HUDEP-2 (cell line): ENCODE measurements around the gene MTURN.

Experiments used
- DNase-seq, 76 experiments: peaks; one replicate each; lab custom pipeline; 2025; ENCODE audit not compliant: unreplicated experiment in 76 of 76; lab: John Stamatoyannopoulos, UW

The MTURN gene

DNA sequence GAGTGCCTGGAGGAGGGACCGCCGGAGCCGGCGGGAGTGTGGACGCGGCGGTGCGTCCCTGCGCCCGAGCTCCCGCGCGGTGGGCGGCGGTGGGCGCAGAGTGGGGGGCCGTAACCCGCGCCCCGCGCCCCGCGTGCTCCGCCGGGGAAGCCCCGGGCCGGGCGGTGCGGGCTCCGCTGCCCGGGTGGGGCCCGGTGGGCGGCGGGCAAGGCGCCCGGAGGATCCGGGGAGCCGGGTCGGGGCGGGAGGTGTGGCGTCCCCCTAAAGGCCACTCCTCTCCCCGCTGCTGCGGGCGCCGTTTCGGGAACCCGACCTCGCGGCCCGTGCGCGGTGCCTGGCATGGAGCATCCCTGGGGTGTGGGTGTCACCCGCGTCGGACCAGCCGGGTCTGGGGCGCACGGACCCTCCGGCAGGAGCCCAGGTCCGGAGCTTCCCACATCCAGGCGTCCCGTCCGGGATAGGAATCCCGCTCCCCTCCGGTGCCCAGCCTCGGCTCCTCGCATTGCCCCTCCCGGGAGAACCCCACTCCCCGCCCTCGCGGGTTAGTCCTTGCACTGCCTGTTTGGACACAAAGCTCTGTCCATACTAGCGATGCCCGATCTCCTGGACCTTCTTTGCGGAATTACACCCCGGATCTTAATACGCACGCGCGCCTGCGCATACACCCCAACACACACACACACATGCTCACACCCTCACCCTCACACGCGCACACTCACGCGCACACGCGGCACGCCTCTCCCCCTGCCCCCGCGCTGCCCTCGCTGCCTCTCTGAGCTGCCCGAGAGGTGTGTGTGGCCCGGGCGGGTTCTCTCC lies 723 bp downstream of the MTURN start:
- DNase-seq = peak in 61 of 76 experiments; percentile 6 to 77 (median 50)

DNA sequence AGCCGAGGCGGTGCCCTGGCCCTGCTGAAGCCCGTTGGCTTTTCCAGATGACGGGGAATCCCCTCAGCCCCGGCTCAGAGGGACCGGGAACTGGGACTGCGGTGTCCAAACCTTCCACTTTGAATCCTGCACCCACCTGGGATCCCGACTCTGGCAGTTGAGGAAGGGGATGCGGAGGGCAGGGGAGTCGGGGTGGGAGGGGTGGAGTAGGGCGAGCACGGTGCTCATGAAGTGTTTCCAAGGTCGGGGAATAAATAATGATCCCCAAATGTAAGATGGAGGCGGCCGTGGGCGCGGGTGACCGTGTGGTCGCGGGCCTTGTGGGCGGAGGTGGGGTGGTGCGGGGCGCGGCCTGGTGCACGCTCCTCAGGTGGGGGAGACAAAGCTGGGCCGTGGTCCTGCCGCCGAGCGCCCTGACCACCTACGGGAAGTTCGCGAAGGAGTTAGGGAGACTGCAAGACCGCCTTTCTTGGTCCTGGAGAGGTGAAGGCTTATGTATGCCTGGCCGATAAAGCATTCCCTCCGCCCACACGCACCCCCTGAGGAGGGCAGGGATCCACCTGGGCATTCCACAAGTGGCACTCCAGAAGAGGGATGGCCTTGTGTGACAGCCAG lies 1.4 kb downstream of the MTURN start:
- peak in 4 of 76 experiments; percentile 12 to 30 (median 21) for DNase-seq

DNA sequence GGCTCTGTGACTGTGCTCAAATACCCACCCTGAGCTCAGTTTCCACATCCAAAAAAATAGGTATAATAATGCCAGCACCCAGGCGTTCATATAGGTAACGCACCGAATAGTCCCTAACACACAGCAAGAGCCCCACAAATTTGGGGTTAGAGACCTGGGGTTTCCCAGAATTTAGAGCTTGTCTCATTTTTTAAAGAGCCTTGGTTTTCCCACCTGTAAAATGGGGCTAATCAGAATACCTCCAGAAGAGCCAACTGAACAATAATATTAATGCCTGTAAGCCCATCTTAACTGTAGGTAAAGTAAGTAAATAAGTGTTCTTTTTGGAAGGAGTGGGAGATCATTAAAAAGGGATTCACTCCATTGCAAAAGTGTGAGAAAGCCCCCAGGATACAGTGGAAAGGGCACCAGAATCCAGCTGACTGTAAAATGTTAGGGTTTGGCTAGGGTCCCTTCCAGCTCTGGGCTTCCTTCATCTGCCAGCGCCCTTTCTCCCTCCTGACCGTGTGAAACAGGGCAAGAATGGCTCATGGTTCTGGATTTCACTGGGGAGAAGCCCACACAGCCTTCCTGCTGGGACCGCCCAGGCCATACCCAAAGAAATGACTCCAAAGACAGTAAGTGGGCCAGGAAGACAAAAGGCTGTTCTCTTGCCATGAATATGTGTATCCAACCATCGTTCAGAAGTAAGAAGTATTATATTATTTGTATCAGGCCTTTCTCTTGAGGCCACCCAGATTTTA lies 2.1 kb downstream of the MTURN start:
- DNase-seq = no peak

DNA sequence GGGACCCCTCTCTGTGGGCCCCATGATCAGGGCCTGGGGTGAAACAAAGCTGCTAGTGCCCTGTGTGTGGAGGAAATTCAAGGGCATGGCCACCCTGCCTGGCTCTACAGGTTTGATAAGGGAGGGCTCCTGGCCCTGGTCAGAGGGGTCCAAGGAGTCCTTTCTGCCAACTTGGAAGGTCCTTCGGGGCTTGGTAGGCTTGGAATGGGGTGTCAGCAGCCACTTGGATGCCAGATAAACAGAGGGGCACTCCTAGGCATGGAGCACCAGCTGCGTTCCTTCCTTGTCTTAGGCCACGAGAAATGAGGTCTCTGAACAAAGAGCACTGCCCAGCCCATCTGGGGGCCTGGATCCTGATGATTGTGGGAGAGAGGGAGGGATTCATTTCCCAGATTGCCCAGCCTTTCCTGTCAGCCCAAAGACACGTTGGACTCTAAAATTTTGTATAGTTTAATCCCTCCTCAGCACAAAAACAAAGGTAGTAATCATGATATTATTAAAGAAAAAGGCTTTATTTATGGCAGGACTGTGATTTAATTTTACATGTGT lies 5.1 kb downstream of the MTURN start:
- no peak for DNase-seq

DNA sequence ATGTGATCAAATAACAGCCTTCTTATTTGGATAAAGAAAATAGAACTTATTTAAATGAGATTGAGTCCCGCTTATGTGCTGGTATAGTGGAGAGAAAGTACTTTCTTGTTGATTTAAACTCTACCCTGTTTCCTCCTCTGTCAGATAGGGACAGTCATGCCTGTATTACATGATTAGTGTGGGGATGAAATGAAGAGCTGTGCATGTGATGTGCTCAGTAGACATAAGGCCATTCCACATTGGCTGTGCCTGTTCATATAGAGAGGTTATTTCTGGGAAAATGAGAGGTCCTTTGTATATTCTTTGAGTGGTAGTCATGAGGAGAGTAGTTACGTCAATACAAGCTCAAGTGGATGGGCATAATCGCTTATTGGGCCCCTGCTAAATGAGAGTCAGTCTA lies 5.7 kb downstream of the MTURN start:
- DNase-seq = peak in 1 of 76 experiments; percentile 9

DNA sequence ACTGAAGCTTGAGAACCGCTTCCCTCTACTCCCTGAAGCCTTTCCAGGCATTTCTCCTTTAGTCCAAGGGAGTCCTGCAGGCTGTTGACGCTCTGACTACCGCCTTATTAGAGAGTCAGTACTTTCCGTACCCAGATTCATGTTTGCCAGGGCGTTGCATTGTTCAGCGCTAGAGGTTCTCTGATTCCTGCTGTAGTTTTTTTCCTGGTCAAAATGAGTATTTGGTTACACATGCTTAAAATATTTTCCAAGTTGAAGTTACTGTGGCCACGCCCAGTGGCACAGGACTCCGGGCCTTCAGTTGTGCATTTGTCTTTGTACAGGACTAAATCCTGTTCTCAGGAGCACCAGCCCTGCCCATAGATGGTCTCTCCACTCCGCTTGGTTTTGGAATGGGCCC lies 7.9 kb downstream of the MTURN start:
- DNase-seq = no peak

DNA sequence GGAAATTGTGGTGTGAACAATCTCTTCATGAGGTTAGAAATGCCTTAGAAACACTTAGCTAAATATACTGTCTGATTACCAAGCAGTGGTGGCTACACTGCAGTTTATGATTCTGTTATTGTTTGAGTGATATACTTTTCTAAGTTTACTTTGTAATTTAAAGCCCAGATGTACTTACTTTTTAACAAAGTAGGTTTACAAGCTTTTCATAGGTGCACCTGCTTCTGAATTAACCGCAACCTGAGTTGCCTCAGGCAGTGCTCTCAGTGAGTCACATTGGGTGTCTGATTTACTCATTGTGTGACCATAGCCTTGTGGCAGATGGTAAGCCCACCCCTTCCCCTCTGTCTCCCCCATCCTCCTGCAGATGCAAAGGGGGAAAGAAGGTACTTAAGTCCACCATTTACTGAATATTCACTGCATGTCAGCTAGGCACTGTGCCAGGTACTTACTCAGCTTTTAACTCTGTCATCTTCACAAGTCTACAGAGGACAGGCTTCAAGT lies 9.0 kb downstream of the MTURN start:
- DNase-seq = peak in 35 of 76 experiments; percentile 14 to 68 (median 34)

DNA sequence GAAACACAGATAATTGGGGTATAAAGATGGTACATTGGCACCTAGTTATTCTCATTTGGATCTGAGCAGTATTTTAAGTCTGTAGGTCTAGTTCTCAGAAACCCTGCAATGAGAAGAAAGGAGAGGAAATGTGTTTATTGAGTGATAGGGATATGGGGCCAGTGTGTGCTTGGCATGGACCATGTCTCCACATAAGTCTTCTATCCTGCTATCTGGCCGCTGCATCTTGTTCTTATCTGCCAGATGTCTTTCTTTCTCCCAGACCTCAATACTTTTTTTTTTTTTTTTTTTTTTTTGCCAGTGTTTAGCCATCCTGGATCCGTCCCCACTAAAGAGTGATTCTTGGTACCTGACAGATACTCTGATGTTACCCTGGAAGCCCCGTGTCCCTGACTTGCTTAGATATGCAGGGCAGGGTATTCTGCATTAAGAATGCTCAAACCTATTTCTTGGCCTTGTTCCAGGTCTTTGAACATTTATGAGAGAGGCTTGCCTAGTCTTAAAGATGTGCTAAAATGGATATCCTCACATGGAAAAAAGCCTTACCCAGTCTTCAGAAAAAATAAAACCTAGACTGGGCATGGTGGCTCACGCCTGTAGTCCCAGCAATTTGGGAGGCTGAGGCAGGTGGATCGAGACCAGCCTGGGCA lies 10.0 kb downstream of the MTURN start:
- peak in 74 of 76 experiments; percentile 22 to 96 (median 78) for DNase-seq

DNA sequence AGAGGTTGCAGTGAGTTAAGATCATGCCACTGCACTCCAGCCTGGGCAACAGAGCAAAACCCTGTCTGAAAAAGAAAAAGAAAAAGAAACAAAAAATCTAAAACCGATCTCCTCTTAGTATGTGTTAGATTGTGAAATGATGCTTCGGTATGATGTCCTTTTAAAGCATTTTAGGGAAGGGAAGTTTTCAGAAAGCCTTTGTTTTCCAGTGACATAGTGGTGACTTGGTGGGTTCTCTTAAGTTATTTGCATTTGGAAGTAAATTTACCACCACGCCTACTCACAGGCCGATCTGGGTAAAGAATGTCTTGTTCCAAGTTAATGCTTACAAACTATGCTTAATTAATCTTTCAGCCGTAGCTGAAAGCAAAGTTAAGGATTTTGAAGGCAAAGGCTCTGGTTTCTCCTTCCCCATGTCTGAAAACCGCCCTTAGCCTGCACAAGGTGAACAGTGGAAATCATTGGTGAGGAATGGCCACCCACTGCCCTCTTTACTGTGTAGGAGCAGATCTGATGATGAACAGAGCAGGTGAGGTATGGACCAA lies 10.7 kb downstream of the MTURN start:
- DNase-seq = no peak

DNA sequence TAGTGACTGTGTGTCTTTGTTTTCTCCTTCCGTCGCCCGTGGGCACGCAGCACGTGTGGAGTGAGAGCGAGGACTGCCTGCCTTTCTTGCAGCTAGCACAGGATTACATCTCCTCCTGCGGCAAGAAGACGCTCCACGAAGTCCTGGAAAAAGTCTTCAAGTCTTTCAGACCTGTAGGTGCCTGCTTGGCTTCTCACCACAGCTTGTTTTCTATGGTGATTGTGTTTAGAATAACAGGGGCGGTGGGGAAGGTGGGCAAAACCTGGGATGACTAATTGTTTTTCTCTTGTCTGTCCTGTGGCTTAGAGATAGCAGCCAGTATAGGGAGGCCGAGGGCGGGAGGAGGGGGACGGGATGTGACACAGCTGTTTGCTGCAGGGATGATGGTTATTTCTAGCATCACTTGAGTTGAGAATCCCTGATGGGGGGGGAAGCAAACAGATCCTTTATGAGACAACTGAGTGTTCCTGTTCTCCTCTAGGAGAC lies 11.4 kb downstream of the MTURN start:
- DNase-seq = peak in 71 of 76 experiments; percentile 26 to 92 (median 68)

DNA sequence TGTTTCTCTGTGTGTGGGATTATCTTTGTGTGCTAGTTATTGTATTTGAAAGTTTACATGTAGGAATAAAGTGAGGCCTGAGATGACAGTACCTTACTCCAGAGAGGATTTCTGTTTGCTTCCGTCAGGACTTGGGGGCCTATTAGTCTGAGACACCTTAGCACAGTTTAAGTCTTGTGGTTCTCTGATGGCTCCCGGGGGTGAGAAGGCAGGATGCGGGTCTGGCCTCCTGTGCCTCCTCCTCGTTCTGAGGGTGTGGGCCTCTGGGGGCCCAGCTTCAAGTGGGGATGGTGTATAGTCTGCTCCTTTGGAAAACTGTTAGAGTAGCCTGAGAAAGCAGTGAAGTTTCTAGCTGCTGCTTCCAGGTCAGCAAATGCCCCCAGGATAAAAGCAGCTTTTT lies 12.4 kb downstream of the MTURN start:
- peak in 2 of 76 experiments; percentile 10 to 14 for DNase-seq

DNA sequence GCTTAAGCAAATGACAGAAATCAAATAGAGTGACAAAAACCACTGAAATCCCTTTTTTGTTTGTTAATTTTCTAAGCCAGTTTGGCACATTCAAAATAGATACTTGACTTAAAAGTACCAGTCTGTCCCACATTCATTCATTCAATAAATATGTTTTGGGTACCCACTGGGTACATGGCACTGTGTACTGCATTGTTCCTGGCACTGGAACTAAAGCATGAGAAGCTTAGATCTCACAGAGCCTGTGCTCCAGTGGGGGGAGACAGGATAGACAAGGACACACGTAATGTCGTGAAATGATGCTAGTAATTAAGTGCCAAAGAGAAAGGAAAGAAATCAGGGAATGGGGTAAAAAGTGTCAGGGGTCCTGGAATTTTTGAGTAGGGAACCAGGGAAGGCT lies 13.0 kb downstream of the MTURN start:
- DNase-seq = no peak

DNA sequence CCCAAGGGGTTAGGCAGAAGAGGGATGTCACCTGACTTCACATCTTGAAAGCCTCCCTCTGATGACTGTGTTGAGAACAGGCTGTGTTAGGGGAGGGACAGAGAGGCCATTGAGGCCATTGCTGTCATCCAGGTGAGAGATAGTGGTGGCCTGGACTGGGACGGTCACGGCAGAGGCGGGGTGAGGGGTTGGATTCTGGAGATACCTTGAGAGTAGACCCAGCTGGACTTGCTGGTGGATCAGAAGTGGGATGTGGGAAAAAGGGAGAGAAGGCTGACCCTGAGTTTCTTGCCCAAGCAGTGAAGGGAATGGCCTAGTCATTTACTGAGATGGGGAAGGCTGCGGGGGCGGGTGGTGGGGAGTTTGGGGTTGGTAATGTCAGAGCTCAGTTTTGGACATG lies 13.6 kb downstream of the MTURN start:
- no peak for DNase-seq

DNA sequence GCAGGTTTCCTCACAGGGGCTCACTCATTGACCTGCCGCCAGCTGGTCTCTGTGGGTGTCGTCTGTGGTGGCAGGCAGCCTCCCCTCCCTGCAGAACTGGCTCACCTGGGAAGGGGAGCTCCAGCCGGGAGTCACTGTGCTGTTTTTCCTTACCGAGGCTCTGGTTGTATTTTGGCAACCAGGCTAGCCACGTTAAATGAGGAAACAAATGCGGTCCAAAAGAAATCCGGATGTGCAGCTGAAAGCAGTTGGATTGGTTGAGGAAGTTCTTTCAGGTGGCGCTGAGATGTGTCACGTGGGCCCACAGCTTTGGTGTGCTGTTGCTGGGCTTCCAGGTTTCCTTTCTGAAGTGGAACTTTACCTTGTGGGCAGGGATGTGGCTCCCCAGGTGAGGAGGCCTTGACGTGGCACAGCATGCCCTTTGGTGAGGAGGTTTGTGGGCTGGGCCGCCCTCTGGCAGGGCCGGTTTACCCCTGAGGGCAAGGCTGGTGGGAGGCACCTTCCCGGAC lies 14.2 kb downstream of the MTURN start:
- DNase-seq = no peak

DNA sequence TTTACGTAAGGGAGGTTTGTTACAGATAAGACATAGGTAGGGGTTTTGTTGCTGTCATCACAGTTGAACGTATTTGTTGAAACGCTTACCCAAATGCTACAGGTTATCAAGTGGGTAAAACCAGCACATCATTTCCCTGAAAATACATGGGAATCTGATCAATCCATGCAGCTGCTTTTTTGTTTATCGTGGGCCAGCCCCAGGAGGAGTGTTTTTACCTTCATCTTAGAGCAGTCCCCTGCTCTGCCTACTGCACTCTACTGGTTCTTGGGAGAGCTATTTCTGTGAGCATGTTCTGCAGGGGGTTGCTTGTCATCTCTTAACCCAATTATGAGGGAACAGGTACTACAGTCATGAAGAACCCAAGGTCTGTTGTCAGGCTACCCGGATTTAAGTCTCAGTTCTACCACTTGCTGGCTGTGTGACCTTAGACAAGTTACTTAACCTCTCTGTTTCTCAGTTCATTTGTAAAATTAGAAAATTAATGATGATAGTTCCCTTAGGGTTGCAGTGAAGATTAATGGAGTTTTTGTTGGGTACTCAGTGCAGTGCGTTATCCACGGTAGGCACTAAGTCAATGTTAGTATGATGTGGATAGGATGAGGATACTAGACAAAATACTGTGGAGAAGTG lies 15.0 kb downstream of the MTURN start:
- no peak for DNase-seq

DNA sequence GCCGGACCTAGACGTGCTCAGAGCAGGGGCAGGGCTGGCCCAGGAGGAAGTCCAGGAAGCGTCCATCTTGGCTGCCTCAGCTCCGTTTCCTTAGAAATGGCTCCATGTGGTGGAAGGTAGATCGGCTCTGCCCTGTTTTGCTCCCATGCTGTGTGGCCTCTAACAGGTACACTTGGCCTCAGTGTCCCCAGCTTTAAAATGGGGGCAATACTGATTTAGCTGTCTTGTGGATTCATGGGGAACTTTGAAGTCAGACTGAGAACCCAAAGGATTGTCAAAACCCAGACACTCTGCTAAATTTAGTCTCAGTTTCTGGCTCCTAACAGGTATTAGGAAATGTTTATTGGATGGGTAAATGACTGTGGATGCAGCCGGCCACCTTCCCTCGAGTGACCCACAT lies 15.9 kb downstream of the MTURN start:
- no peak for DNase-seq

DNA sequence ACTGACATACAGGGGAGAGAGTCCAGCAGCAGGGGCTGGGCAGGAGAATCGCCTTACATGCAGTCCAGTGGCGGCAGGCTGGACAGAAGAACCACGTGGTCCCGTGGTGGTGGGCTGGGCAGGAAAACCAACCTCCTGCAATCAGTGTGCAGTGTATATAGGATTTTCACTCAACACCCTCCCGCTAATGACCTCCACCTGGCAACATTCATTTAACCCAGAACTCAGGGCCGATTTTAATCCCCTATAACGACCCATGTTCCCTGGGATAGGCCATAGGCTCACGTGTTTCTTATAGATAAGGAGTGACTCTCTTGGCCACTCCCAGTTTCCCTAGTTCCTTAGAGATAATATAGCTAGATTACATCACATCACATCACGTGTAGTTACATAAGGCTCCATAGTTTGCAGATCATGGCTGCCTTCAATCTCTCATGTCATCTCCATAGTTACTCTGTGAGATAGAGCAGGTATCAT lies 19.4 kb downstream of the MTURN start:
- peak in 27 of 76 experiments; percentile 9 to 67 (median 43) for DNase-seq

DNA sequence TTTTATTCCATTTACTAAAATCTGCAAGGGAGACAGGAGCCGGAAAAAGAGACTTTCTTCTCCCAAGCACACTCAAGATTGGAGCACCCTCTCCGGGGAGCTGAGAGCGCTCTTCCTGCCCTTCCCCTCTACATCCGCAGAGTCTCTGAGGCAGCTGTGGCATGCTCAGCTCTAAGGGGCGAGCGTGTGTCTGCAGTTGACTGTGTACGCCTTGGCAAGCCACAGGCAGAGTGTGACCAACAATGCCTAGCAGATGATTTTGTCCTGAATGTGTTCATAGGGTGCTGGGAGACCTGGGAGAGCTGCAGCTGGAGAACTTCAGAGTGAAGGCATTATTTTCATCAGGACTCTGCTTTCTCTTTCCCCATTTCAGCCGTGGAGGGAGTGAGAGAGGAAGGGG lies 20.7 kb downstream of the MTURN start:
- no peak for DNase-seq

DNA sequence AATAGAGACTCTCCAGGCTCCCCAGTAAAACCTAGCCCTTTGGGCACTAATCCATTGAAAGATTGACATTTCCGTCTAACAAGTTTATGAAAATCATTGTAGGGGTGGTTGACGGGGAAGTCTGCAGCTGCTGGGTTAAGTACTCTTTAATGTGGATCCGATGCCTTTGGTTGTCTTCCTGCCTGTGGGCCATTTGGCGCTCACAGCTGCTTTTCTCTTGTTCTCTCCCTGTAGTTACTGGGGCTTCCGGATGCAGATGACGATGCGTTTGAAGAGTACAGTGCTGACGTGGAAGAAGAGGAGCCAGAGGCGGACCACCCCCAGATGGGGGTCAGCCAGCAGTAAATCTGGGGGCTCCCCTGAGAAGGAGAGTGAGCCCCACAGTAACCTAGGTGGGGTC lies 22.4 kb downstream of the MTURN start:
- no peak for DNase-seq
